CD4-positive, CD25-positive, alpha-beta regulatory T cell (primary cell): Measurements from ENCODE around the gene ACBD3. TPM values are rescaled to one million over a fixed set of nuclear protein-coding genes. Genes with fewer than 3 reads are reported as not detected.

Experiments
- ATAC-seq, 2 donors: fragments of 150-1000 bp; cut with Tn5 transposase; one replicate each; pipeline ENCODE4 v1.10.0; 2021; ENCODE audit warnings: low read depth in 2 of 2, moderate number of reproducible peaks in 2 of 2, moderate library complexity in 1 of 2
- DNase-seq, 3 donors: peaks; one replicate each; pipeline versions ENCODE4 v3.0.0 to v3.0.0-alpha.2; 2012 to 2022; ENCODE audit warnings: mixed read lengths in 1 of 3
- H3K27ac ChIP-seq: one replicate; pipeline ENCODE4 v1.7.0; 2013; ENCODE audit warnings: mild to moderate bottlenecking, low read length; ENCODE audit not compliant: insufficient read depth, poor library complexity, severe bottlenecking
- H3K27me3 ChIP-seq: one replicate; pipeline ENCODE4 v1.7.0; 2013; ENCODE audit warnings: low read length; ENCODE audit not compliant: control insufficient read depth, insufficient read depth
- H3K36me3 ChIP-seq: one replicate; pipeline ENCODE4 v1.7.0; 2013; ENCODE audit warnings: mild to moderate bottlenecking, low read length, moderate library complexity; ENCODE audit not compliant: control insufficient read depth, insufficient read depth
- H3K4me1 ChIP-seq: 2 replicates; pipeline ENCODE4 v1.7.0; 2013; ENCODE audit warnings: mild to moderate bottlenecking, low read length; ENCODE audit not compliant: insufficient read depth, control insufficient read depth, poor library complexity, severe bottlenecking
- H3K4me3 ChIP-seq: one replicate; pipeline ENCODE4 v1.7.0; 2013; ENCODE audit warnings: low read depth, mild to moderate bottlenecking, low read length, moderate library complexity
- H3K9me3 ChIP-seq, 2 experiments: 1 replicate in 1 of 2; 2 replicates in 1 of 2; pipeline ENCODE4 v1.7.0; 2013; ENCODE audit warnings: low read length in 2 of 2, mild to moderate bottlenecking in 1 of 2, moderate library complexity in 1 of 2; ENCODE audit not compliant: control insufficient read depth in 2 of 2
- H3K27ac Mint-ChIP-seq, 3 donors: one replicate each; pipeline ENCODE4 v1.8.0; 2020 to 2022; ENCODE audit warnings: mild to moderate bottlenecking in 3 of 3, mixed read lengths in 3 of 3, moderate library complexity in 2 of 3
- H3K27me3 Mint-ChIP-seq: one replicate; pipeline ENCODE4 v1.8.0; 2022; ENCODE audit warnings: mild to moderate bottlenecking, mixed read lengths
- H3K36me3 Mint-ChIP-seq: one replicate; pipeline ENCODE4 v1.8.0; 2020; ENCODE audit warnings: mixed read lengths
- H3K4me1 Mint-ChIP-seq, 4 donors: one replicate each; pipeline ENCODE4 v1.8.0; 2020 to 2022; ENCODE audit warnings: mixed read lengths in 4 of 4, mild to moderate bottlenecking in 1 of 4
- H3K4me3 Mint-ChIP-seq, 4 donors: one replicate each; pipeline ENCODE4 v1.8.0; 2020 to 2022; ENCODE audit warnings: mild to moderate bottlenecking in 4 of 4, mixed read lengths in 4 of 4, moderate library complexity in 3 of 4
- H3K9me3 Mint-ChIP-seq, 7 donors: one replicate each; pipeline ENCODE4 v1.8.0; 2020 to 2022; ENCODE audit warnings: mixed read lengths in 7 of 7, mild to moderate bottlenecking in 3 of 7, moderate library complexity in 2 of 7
- polyA plus RNA-seq, 4 donors: library from polyadenylated mRNA; unstranded; fragments of 300-500 nt; fragmentation: Illumina TruSeq; gene quantifications; one replicate each; pipeline ENCODE4 v1.2.3, GENCODE V29; 2021
- total RNA-seq: library from RNA; stranded (reverse); gene quantifications from one replicate; pipeline ENCODE4 v1.2.3, GENCODE V29; 2022

ACBD3 gene
- total and polyA plus RNA-seq, 5 donors from 2014 or later, result 14.7 to 29.6 (median 20.0) TPM

DNA sequence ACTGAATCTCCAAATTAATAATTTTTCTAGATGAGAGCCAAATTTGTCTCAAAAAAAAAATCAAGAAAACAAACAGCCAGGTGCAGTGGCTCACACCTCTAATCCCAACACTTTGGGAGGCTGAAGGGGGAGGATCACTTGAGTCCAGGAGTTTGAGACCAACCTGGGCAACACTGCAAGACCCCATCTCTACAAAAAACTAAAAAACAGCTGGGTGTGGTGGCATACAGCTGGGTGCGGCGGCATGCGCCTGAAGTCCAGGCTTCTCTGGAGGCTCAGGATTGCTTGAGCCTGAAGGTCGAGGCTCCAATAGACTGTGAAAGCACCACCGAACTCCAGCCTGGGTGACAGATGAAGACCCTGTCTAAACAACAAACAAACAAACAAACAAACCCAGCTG lies 14.0 kb downstream of the ACBD3 start:
- ATAC-seq (no peak), DNase-seq (no peak)
- no peak overlapping the region for H3K27ac ChIP-seq
- no peaks in the 10 kb centered on the region for H3K36me3 ChIP-seq
- Mint-ChIP-seq H3K27ac (no peak overlapping the region), H3K36me3 (peaks cover 7% of the 10 kb centered on the region), H3K4me3 (no peak overlapping the region), H3K9me3 (no peaks in the 10 kb centered on the region), H3K4me1 (peaks cover 9 to 42% (median 25%) of the 10 kb centered on the region in 4 donors), H3K27me3 (no peaks in the 10 kb centered on the region)
- H3K27me3 ChIP-seq, result no peaks in the 10 kb centered on the region
- no peak overlapping the region for H3K4me3 ChIP-seq
- H3K9me3 ChIP-seq, result no peaks in the 10 kb centered on the region
- no peaks in the 10 kb centered on the region for H3K4me1 ChIP-seq

DNA sequence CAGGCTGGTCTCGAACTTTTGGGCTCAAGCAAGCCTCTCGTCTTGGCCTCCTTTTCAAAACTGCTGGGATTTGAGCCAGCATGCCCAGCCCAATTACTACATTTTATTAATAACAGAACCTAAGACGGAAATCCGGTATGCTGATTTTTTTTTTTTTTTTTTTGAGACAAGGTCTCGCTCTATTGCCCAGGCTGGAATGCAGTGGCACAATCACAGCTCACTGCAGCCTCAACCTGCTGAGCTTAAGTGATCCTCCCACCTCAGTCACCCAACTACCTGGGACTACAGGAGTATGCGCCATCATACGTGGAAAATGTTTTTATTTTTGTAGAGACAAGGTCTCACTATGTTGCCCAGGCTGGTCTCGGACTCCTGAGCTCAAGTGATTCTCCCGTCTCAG lies 20.2 kb downstream of the ACBD3 start:
- no peaks in the 10 kb centered on the region for H3K27me3 ChIP-seq

GRCh38 chr1:226164154-226164553 lies 22.4 kb downstream of the ACBD3 start:
- DNase-seq (no peak), ATAC-seq (no peak)
- Histone ChIP-seq H3K27me3 (no peaks in the 10 kb centered on the region), H3K9me3 (no peaks in the 10 kb centered on the region), H3K27ac (no peak overlapping the region), H3K4me3 (no peak overlapping the region), H3K36me3 (peaks cover 65% of the 10 kb centered on the region), H3K4me1 (no peaks in the 10 kb centered on the region)
- Mint-ChIP-seq H3K36me3 (peaks cover 29% of the 10 kb centered on the region), H3K4me1 (peaks cover 11 to 22% (median 15%) of the 10 kb centered on the region in 4 donors), H3K27me3 (no peaks in the 10 kb centered on the region), H3K4me3 (no peak overlapping the region), H3K27ac (peak overlapping the region in 1 of 3 donors; percentile 58), H3K9me3 (no peaks in the 10 kb centered on the region)

More for the DNA sequence above, 20.2 kb downstream of the ACBD3 start:
- Mint-ChIP-seq H3K4me3 (no peak overlapping the region), H3K27me3 (no peaks in the 10 kb centered on the region), H3K4me1 (peaks cover 10 to 21% (median 17%) of the 10 kb centered on the region in 4 donors), H3K9me3 (no peaks in the 10 kb centered on the region), H3K27ac (peak overlapping the region in 1 of 3 donors; percentile 38), H3K36me3 (peaks cover 20% of the 10 kb centered on the region)
- H3K4me3 ChIP-seq, result no peak overlapping the region
- no peaks in the 10 kb centered on the region for H3K9me3 ChIP-seq
- H3K27ac ChIP-seq, result no peak overlapping the region
- no peak for DNase-seq
- peaks cover 46% of the 10 kb centered on the region for H3K36me3 ChIP-seq
- H3K4me1 ChIP-seq, result no peaks in the 10 kb centered on the region
- ATAC-seq, result no peak

GRCh38 chr1:226162898-226163297 lies 23.6 kb downstream of the ACBD3 start:
- H3K36me3 Mint-ChIP-seq, result peaks cover 36% of the 10 kb centered on the region
- Histone ChIP-seq H3K9me3 (no peaks in the 10 kb centered on the region), H3K4me3 (no peak overlapping the region), H3K27me3 (no peaks in the 10 kb centered on the region), H3K4me1 (no peaks in the 10 kb centered on the region), H3K27ac (no peak overlapping the region), H3K36me3 (peaks cover 78% of the 10 kb centered on the region)
- H3K4me1 Mint-ChIP-seq, result peaks cover 11 to 22% (median 20%) of the 10 kb centered on the region in 4 donors
- H3K4me3 Mint-ChIP-seq, result no peak overlapping the region
- H3K27ac Mint-ChIP-seq, result no peak overlapping the region
- H3K27me3 Mint-ChIP-seq, result no peaks in the 10 kb centered on the region
- H3K9me3 Mint-ChIP-seq, result no peaks in the 10 kb centered on the region
- no peak for ATAC-seq
- no peak for DNase-seq

DNA sequence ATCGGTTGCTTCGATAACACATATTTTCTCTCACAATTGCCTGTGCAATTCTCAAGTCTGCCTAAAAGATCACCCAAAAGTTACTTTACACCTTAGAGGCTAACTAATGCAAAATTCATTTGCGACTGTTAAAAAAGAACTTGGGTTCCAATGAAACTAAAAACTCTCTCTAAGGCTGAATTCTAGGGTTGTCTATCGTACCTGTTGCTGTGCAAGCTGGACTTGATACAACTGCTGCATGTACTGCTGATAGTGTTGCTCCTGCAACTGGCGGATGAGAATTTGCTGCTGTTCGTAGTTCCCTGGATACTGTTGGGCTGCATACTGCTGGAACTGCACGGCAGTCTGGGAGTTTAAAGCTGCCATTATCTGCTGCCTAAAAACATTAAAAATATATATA lies 27.6 kb downstream of the ACBD3 start:
- Mint-ChIP-seq H3K9me3 (no peaks in the 10 kb centered on the region), H3K27ac (no peak overlapping the region), H3K36me3 (peaks cover 40% of the 10 kb centered on the region)

GRCh38 chr1:226158457-226158856 lies 28.1 kb downstream of the ACBD3 start:
- H3K9me3 ChIP-seq, result no peaks in the 10 kb centered on the region
- no peaks in the 10 kb centered on the region for H3K4me1 ChIP-seq
- no peak overlapping the region for H3K4me3 ChIP-seq
- no peak for DNase-seq
- Mint-ChIP-seq H3K27ac (peak overlapping the region in 2 of 3 donors; percentile 55 to 67), H3K4me1 (peaks cover 13 to 37% (median 23%) of the 10 kb centered on the region in 4 donors), H3K9me3 (no peaks in the 10 kb centered on the region), H3K4me3 (no peak overlapping the region), H3K27me3 (no peaks in the 10 kb centered on the region), H3K36me3 (peaks cover 42% of the 10 kb centered on the region)
- no peaks in the 10 kb centered on the region for H3K27me3 ChIP-seq
- ATAC-seq, result no peak
- H3K36me3 ChIP-seq, result peaks cover 87% of the 10 kb centered on the region
- no peak overlapping the region for H3K27ac ChIP-seq

More for the DNA sequence above, 27.6 kb downstream of the ACBD3 start:
- Mint-ChIP-seq H3K4me1 (peaks cover 13 to 35% (median 23%) of the 10 kb centered on the region in 4 donors), H3K27me3 (no peaks in the 10 kb centered on the region), H3K4me3 (no peak overlapping the region)
- H3K36me3 ChIP-seq, result peaks cover 86% of the 10 kb centered on the region
- H3K27ac ChIP-seq, result no peak overlapping the region
- no peaks in the 10 kb centered on the region for H3K9me3 ChIP-seq
- ATAC-seq, result no peak
- DNase-seq, result no peak
- H3K27me3 ChIP-seq, result no peaks in the 10 kb centered on the region
- H3K4me1 ChIP-seq, result no peaks in the 10 kb centered on the region
- H3K4me3 ChIP-seq, result no peak overlapping the region

- peaks cover 87% of the 10 kb centered on the region for H3K36me3 ChIP-seq
- H3K9me3 ChIP-seq, result no peaks in the 10 kb centered on the region
- DNase-seq (peak in 1 of 3 donors; percentile 26), ATAC-seq (no peak)
- Mint-ChIP-seq H3K9me3 (no peaks in the 10 kb centered on the region), H3K36me3 (peaks cover 47% of the 10 kb centered on the region), H3K4me1 (peaks cover 13 to 40% (median 25%) of the 10 kb centered on the region in 4 donors), H3K27ac (peak overlapping the region in 2 of 3 donors; percentile 67 to 78), H3K4me3 (no peak overlapping the region), H3K27me3 (no peaks in the 10 kb centered on the region)
- H3K4me3 ChIP-seq, result no peak overlapping the region
- H3K27me3 ChIP-seq, result no peaks in the 10 kb centered on the region
- no peaks in the 10 kb centered on the region for H3K4me1 ChIP-seq
- H3K27ac ChIP-seq, result no peak overlapping the region
Observed at GRCh38 chr1:226157761-226158316, 28.7 kb downstream of the ACBD3 start.

DNA sequence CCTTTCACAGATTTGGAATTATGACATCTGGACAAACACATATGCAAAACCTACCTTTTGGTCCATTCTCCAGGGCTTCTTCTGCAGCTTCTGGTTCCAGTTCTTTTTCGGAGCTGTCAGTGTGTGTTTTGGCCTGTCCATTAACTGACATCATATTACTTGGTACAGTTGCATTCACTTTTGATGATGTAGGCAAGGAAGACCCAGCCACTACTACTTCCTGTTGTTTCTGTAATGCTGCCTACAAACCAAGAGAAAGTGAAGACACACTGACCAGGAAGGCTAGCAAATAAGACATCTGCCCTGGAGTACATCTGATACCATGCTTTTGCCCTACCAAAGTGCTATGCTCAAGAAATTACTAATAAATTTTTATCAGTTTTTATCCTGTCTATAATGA lies 31.9 kb downstream of the ACBD3 start:
- Histone ChIP-seq H3K4me3 (no peak overlapping the region), H3K27ac (no peak overlapping the region), H3K36me3 (peaks cover 78% of the 10 kb centered on the region), H3K4me1 (no peaks in the 10 kb centered on the region), H3K27me3 (no peaks in the 10 kb centered on the region), H3K9me3 (no peaks in the 10 kb centered on the region)
- ATAC-seq (no peak), DNase-seq (no peak)
- H3K9me3 Mint-ChIP-seq, result no peaks in the 10 kb centered on the region
- H3K27ac Mint-ChIP-seq, result peak overlapping the region in 1 of 3 donors; percentile 62
- H3K27me3 Mint-ChIP-seq, result no peaks in the 10 kb centered on the region
- H3K36me3 Mint-ChIP-seq, result peaks cover 38% of the 10 kb centered on the region
- peaks cover 13 to 30% (median 20%) of the 10 kb centered on the region in 4 donors for H3K4me1 Mint-ChIP-seq
- no peak overlapping the region for H3K4me3 Mint-ChIP-seq
